HFFc6 (cell line): ENCODE results near the gene TBC1D5. TPM values are rescaled to one million over a fixed set of nuclear protein-coding genes. Genes with fewer than 3 reads are reported as not detected.
A peak's percentile ranks its signal among the peaks of the same experiment; 100 is the strongest.
"Not testable (repeated sequence)": the region's sequence is repeated elsewhere in the genome, so short reads cannot be mapped to it uniquely, and the experiment has no call there.

ENCODE experiments used
- DNase-seq: peaks from one replicate; pipeline ENCODE4 v3.0.0-alpha.2; 2018
- H3K27ac Mint-ChIP-seq: 2 replicates; pipeline ENCODE4 v1.8.0; 2020; ENCODE audit warnings: mild to moderate bottlenecking, mixed read lengths
- H3K27me3 Mint-ChIP-seq: 2 replicates; pipeline ENCODE4 v1.8.0; 2021; ENCODE audit warnings: mild to moderate bottlenecking, moderate library complexity, mixed read lengths; ENCODE audit not compliant: insufficient read depth
- H3K36me3 Mint-ChIP-seq: 2 replicates; pipeline ENCODE4 v1.8.0; 2021; ENCODE audit warnings: low read depth, mixed read lengths
- H3K4me1 Mint-ChIP-seq: 2 replicates; pipeline ENCODE4 v1.8.0; 2020; ENCODE audit warnings: low read depth, mixed read lengths
- H3K4me3 Mint-ChIP-seq: 2 replicates; pipeline ENCODE4 v1.8.0; 2020; ENCODE audit warnings: mild to moderate bottlenecking, moderate library complexity, mixed read lengths
- H3K9me3 Mint-ChIP-seq: 2 replicates; pipeline ENCODE4 v1.8.0; 2020; ENCODE audit warnings: mild to moderate bottlenecking, mixed read lengths
- total RNA-seq, 6 experiments: library from RNA; stranded (reverse); fragmentation: NEBNext Ultra II Directional; extraction: Animal tissue kit (Norgen Biotek cat#: 25700); gene quantifications; 2 replicates in 1 of 6; 3 replicates in 5 of 6; pipeline ENCODE4 v1.2.3, GENCODE V29; 2021
- TF ChIP-seq, protein P1 (sequence below): fragments of 200-600 bp; sonication (generic); IDR thresholded peaks from 2 replicates; pipeline ENCODE4 v1.5.0; 2021; ENCODE audit warnings: antibody characterized with exemption, mild to moderate bottlenecking

TBC1D5 gene
- total RNA-seq, 6 experiments from 2014 or later = 37.2 to 46.0 (median 40.1) TPM

DNA sequence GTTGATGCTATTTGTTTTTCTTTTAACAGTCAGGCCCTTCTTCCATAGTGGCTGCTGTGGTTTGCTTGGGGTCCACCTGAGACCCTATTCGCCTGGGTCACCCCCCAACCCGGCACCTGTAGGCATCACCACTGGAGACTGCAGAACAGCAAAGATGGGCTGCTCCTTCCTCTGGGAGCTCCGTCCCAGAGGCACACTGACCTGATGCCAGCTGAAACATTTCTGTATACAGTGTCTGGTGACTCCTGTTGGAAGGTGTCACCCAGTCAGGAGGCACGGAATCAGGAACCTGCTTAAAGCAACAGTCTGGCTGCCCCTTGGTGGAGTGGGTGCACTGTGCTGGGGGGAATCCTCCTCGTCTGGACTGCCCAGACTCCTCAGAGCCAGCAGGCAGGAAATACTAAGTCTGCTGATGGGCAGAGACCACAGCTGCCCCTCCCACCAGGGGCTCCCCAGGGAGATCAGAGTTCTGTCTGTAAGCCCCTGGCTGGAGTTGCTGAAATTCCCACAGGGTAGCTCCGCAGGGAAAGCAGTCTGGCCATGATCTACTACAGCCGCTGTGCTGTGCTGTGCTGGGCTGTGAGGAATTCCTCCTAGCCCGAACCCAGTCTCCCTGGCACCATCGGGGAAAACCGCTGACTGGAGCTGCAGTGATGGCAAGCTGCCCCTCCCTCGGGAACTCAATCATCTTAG, 248.2 kb downstream of the TBC1D5 start:
- TF ChIP-seq, protein P1, sequence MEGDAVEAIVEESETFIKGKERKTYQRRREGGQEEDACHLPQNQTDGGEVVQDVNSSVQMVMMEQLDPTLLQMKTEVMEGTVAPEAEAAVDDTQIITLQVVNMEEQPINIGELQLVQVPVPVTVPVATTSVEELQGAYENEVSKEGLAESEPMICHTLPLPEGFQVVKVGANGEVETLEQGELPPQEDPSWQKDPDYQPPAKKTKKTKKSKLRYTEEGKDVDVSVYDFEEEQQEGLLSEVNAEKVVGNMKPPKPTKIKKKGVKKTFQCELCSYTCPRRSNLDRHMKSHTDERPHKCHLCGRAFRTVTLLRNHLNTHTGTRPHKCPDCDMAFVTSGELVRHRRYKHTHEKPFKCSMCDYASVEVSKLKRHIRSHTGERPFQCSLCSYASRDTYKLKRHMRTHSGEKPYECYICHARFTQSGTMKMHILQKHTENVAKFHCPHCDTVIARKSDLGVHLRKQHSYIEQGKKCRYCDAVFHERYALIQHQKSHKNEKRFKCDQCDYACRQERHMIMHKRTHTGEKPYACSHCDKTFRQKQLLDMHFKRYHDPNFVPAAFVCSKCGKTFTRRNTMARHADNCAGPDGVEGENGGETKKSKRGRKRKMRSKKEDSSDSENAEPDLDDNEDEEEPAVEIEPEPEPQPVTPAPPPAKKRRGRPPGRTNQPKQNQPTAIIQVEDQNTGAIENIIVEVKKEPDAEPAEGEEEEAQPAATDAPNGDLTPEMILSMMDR = no peak
- no peaks in the 10 kb centered on the region for H3K27me3 Mint-ChIP-seq
- peaks cover 42% of the 10 kb centered on the region for H3K4me1 Mint-ChIP-seq
- peaks cover 17% of the 10 kb centered on the region for H3K36me3 Mint-ChIP-seq
- no peak overlapping the region for H3K27ac Mint-ChIP-seq
- H3K9me3 Mint-ChIP-seq = peaks cover 14% of the 10 kb centered on the region
- no peak for DNase-seq
- no peak overlapping the region for H3K4me3 Mint-ChIP-seq

GRCh38 chr3:17491601-17492000, 250.8 kb downstream of the TBC1D5 start:
- peak; percentile 56 for DNase-seq
- Mint-ChIP-seq H3K27me3 (no peaks in the 10 kb centered on the region), H3K27ac (peak overlapping the region; percentile 18), H3K36me3 (peaks cover 32% of the 10 kb centered on the region), H3K4me1 (peaks cover 44% of the 10 kb centered on the region), H3K4me3 (peak overlapping the region; percentile 30), H3K9me3 (peaks cover 27% of the 10 kb centered on the region)
- TF ChIP-seq, protein P1 = no peak

- Mint-ChIP-seq H3K9me3 (peaks cover 27% of the 10 kb centered on the region), H3K27ac (peak overlapping the region; percentile 4; the same call in 1 of the 2 replicates), H3K4me3 (peak overlapping the region; percentile 30), H3K4me1 (peaks cover 44% of the 10 kb centered on the region), H3K36me3 (peaks cover 32% of the 10 kb centered on the region)
- DNase-seq, H3K27me3 Mint-ChIP-seq: not testable (repeated sequence)
These were observed 251.2 kb downstream of the TBC1D5 start for GRCh38 chr3:17491190-17491589.

DNA sequence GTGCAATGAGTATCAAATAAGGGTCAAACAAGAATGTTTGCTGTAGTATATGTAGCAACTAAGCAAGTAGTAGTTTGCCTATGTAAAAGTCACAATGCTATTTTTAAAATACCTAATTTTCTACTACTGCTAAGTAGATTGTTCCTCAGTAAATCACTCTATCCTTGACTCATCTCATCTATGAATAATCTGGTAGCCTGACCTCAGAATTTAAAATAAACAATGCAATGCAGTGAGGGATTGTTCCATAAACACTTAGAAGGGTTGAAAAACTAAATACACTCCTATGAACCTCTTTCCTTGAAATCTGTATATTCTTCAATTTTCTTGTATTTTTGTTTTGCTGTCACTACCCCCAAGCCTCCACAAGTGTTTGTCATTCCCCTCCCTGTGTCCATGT, 253.3 kb downstream of the TBC1D5 start:
- DNase-seq = peak; percentile 72
- peaks cover 44% of the 10 kb centered on the region for H3K4me1 Mint-ChIP-seq
- H3K36me3 Mint-ChIP-seq = peaks cover 32% of the 10 kb centered on the region
- peak overlapping the region; percentile 58 for H3K27ac Mint-ChIP-seq
- no peaks in the 10 kb centered on the region for H3K27me3 Mint-ChIP-seq
- TF ChIP-seq, protein P1 = no peak
- no peak overlapping the region for H3K4me3 Mint-ChIP-seq
- peaks cover 27% of the 10 kb centered on the region for H3K9me3 Mint-ChIP-seq

DNA sequence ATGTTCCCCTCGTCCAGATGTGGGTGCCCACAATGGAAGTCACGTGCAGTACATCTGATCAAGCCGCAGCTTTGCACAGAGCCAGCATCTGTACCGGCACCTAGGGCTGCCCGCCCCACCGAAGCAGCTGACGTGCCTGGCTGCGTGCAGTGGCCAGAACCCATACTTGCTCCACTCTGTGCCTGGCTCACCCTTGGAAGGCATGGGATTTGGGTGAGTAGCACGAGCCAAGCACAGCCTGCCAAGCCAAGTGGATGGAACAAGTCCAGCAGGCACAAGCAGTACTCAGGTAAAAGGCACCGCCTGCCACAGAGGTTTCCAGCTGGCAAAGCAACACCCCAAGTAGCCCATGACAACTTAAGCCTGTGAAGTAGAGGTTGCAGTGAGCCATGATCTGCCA, 261.3 kb downstream of the TBC1D5 start:
- Mint-ChIP-seq H3K9me3 (no peaks in the 10 kb centered on the region), H3K27ac (no peak overlapping the region), H3K36me3 (no peaks in the 10 kb centered on the region), H3K4me3 (no peak overlapping the region), H3K4me1 (peaks cover 14% of the 10 kb centered on the region), H3K27me3 (no peaks in the 10 kb centered on the region)
- TF ChIP-seq, protein P1 = no peak
- no peak for DNase-seq

GRCh38 chr3:17479681-17480405, 262.6 kb downstream of the TBC1D5 start:
- Mint-ChIP-seq H3K4me3 (no peak overlapping the region), H3K36me3 (no peaks in the 10 kb centered on the region), H3K4me1 (peaks cover 14% of the 10 kb centered on the region), H3K9me3 (no peaks in the 10 kb centered on the region), H3K27me3 (no peaks in the 10 kb centered on the region), H3K27ac (no peak overlapping the region)
- no peak for DNase-seq
- TF ChIP-seq, protein P1 = no peak
